ENCODE results near the gene TCF20. TPM values are rescaled to one million over a fixed set of nuclear protein-coding genes. Genes with fewer than 3 reads are reported as not detected.

The TCF20 gene
- polyA plus RNA-seq, 1 donor: 8.9 TPM

- DNase-seq (ENCODE audit: low read depth): no peak
Observed at GRCh38 chr22:42282252-42282942, 11.9 kb upstream of the TCF20 start.

GRCh38 chr22:42281706-42282251 lies 11.3 kb upstream of the TCF20 start:
- no peak for DNase-seq (ENCODE audit: low read depth)

- no peak for DNase-seq (ENCODE audit: low read depth)
Observed at GRCh38 chr22:42281284-42281683, 10.8 kb upstream of the TCF20 start.

- no peak for DNase-seq (ENCODE audit: low read depth)
Observed at GRCh38 chr22:42280836-42281235, 10.4 kb upstream of the TCF20 start.

GRCh38 chr22:42280140-42280539 lies 9.7 kb upstream of the TCF20 start:
- no peak for DNase-seq (ENCODE audit: low read depth)

GRCh38 chr22:42279425-42280020 lies 9.1 kb upstream of the TCF20 start:
- no peak for DNase-seq (ENCODE audit: low read depth)

- DNase-seq (ENCODE audit: low read depth): no peak
Observed at GRCh38 chr22:42277988-42278776, 7.7 kb upstream of the TCF20 start.

- no peak for DNase-seq (ENCODE audit: low read depth)
Observed at GRCh38 chr22:42277232-42277753, 6.8 kb upstream of the TCF20 start.

- no peak for DNase-seq (ENCODE audit: low read depth)
Observed at GRCh38 chr22:42275970-42276369, 5.5 kb upstream of the TCF20 start.

- DNase-seq (ENCODE audit: low read depth): no peak
Observed at GRCh38 chr22:42275176-42275575, 4.7 kb upstream of the TCF20 start.

- no peak for DNase-seq (ENCODE audit: low read depth)
Observed at GRCh38 chr22:42273855-42274451, 3.5 kb upstream of the TCF20 start.

GRCh38 chr22:42272431-42272999 lies 2.1 kb upstream of the TCF20 start:
- DNase-seq (ENCODE audit: low read depth): no peak

GRCh38 chr22:42271906-42272305 lies 1.5 kb upstream of the TCF20 start:
- no peak for DNase-seq (ENCODE audit: low read depth)

- no peak for DNase-seq (ENCODE audit: low read depth)
Observed at GRCh38 chr22:42271191-42271813, 849 bp upstream of the TCF20 start.

GRCh38 chr22:42270176-42270509 lies 310 bp downstream of the TCF20 start:
- DNase-seq (ENCODE audit: low read depth): no peak

GRCh38 chr22:42269432-42270175 lies 849 bp downstream of the TCF20 start:
- DNase-seq (ENCODE audit: low read depth): no peak

GRCh38 chr22:42268852-42269410 lies 1.5 kb downstream of the TCF20 start:
- no peak for DNase-seq (ENCODE audit: low read depth)

GRCh38 chr22:42265321-42265720 lies 5.1 kb downstream of the TCF20 start:
- DNase-seq (ENCODE audit: low read depth): no peak

- no peak for DNase-seq (ENCODE audit: low read depth)
Observed at GRCh38 chr22:42263944-42264343, 6.5 kb downstream of the TCF20 start.

GRCh38 chr22:42262964-42263363 lies 7.5 kb downstream of the TCF20 start:
- no peak for DNase-seq (ENCODE audit: low read depth)
